ENCODE data around the gene PILRA. TPM values are rescaled to one million over a fixed set of nuclear protein-coding genes. Genes with fewer than 3 reads are reported as not detected.
A peak's percentile ranks its signal among the peaks of the same experiment; 100 is the strongest.
"Not testable (repeated sequence)": the region's sequence is repeated elsewhere in the genome, so short reads cannot be mapped to it uniquely, and the experiment has no call there.

The PILRA gene
- total and polyA plus RNA-seq, 4 experiments from 2014 or later: 0.32 to 5.8 (median 5.7) TPM; not detected in 1

GRCh38 chr7:100365998-100366367, 7.3 kb upstream of the PILRA start:
- Mint-ChIP-seq H3K4me3 (peak overlapping the region in 1 of 8 donors; percentile 20), H3K27ac (peak overlapping the region; percentile 60 to 86 (median 64)), H3K36me3 (peaks cover 21 to 35% of the 10 kb centered on the region in 2 donors), H3K4me1 (peaks cover 10 to 31% (median 19%) of the 10 kb centered on the region in 4 donors)
- H3K27me3 ChIP-seq (ENCODE audit: insufficient read depth, low read length); H3K27ac ChIP-seq (ENCODE audit: low read depth, low read length); H3K9me3 ChIP-seq (ENCODE audit: control insufficient read depth in 1 of 2, low read length in 2 of 2); H3K27me3 Mint-ChIP-seq; H3K9me3 Mint-ChIP-seq; POLR2A ChIA-PET (ENCODE audit: partially characterized antibody); H3K4me3 ChIP-seq (ENCODE audit: low read length in 2 of 2); DNase-seq; CTCF ChIA-PET (ENCODE audit: partially characterized antibody): not testable (repeated sequence)
- H3K36me3 ChIP-seq (ENCODE audit: insufficient read depth, low read length): peaks cover 11% of the 10 kb centered on the region
- intact Hi-C loops (cut with micrococcal nuclease): loop anchor here (5.0 kb wide), 1 partner anchor 41 kb away; no protein-coding TSS in a partner anchor
- H3K4me1 ChIP-seq (ENCODE audit: insufficient read depth, low read length): peaks cover 15% of the 10 kb centered on the region

GRCh38 chr7:100366411-100367250, 6.7 kb upstream of the PILRA start:
- DNase-seq: no peak
- Mint-ChIP-seq H3K9me3 (peaks cover 0 to 1% (median 0%) of the 10 kb centered on the region in 8 donors), H3K27me3 (no peaks in the 10 kb centered on the region), H3K4me3 (peak overlapping the region in 2 of 8 donors; percentile 20 to 64), H3K4me1 (peaks cover 10 to 31% (median 19%) of the 10 kb centered on the region in 4 donors), H3K36me3 (peaks cover 19 to 31% of the 10 kb centered on the region in 2 donors), H3K27ac (peak overlapping the region; percentile 62 to 86 (median 77))
- Histone ChIP-seq H3K4me1 (ENCODE audit: insufficient read depth, low read length) (peaks cover 15% of the 10 kb centered on the region), H3K27ac (ENCODE audit: low read depth, low read length) (no peak overlapping the region), H3K27me3 (ENCODE audit: insufficient read depth, low read length) (no peaks in the 10 kb centered on the region), H3K36me3 (ENCODE audit: insufficient read depth, low read length) (peaks cover 6% of the 10 kb centered on the region), H3K4me3 (ENCODE audit: low read length in 2 of 2) (no peak overlapping the region), H3K9me3 (ENCODE audit: control insufficient read depth in 1 of 2, low read length in 2 of 2) (no peaks in the 10 kb centered on the region)
- ChIA-PET CTCF (ENCODE audit: partially characterized antibody) (no interaction called here), POLR2A (ENCODE audit: partially characterized antibody) (no interaction called here)
- intact Hi-C loops (cut with micrococcal nuclease): loop anchor here (5.0 kb wide), 1 partner anchor 41 kb away; no protein-coding TSS in a partner anchor

DNA sequence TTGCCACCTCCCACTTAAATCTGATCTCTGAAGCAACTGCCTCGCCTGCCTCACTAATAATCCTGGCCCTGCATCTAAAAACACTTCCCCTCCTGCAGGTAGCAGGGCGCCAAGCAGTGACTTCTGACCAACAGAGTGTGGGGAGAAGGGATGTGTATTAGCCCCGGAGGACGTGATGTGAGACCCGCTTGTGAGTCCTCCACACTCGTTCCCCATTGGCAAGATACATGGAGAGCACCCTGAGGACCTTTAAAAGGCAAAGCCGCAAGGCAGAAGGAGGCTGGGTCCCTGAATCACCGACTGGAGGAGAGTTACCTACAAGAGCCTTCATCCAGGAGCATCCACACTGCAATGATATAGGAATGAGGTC, 6.1 kb upstream of the PILRA start:
- Histone ChIP-seq H3K36me3 (ENCODE audit: insufficient read depth, low read length) (no peaks in the 10 kb centered on the region), H3K27ac (ENCODE audit: low read depth, low read length) (no peak overlapping the region), H3K27me3 (ENCODE audit: insufficient read depth, low read length) (no peaks in the 10 kb centered on the region), H3K4me1 (ENCODE audit: insufficient read depth, low read length) (peaks cover 15% of the 10 kb centered on the region), H3K9me3 (ENCODE audit: control insufficient read depth in 1 of 2, low read length in 2 of 2) (no peaks in the 10 kb centered on the region), H3K4me3 (ENCODE audit: low read length in 2 of 2) (no peak overlapping the region)
- CTCF ChIA-PET (ENCODE audit: partially characterized antibody): no interaction called here
- H3K4me3 Mint-ChIP-seq: no peak overlapping the region
- no peaks in the 10 kb centered on the region for H3K27me3 Mint-ChIP-seq
- peaks cover 10 to 31% (median 19%) of the 10 kb centered on the region in 4 donors for H3K4me1 Mint-ChIP-seq
- peaks cover 13 to 25% of the 10 kb centered on the region in 2 donors for H3K36me3 Mint-ChIP-seq
- no peak for DNase-seq
- intact Hi-C loops (cut with micrococcal nuclease): loop anchor here (5.0 kb wide), 1 partner anchor 40 kb away; no protein-coding TSS in a partner anchor
- POLR2A ChIA-PET (ENCODE audit: partially characterized antibody): no interaction called here
- peaks cover 0 to 1% (median 0%) of the 10 kb centered on the region in 8 donors for H3K9me3 Mint-ChIP-seq
- peak overlapping the region in 3 of 7 donors; percentile 64 to 77 (median 70) for H3K27ac Mint-ChIP-seq

DNA sequence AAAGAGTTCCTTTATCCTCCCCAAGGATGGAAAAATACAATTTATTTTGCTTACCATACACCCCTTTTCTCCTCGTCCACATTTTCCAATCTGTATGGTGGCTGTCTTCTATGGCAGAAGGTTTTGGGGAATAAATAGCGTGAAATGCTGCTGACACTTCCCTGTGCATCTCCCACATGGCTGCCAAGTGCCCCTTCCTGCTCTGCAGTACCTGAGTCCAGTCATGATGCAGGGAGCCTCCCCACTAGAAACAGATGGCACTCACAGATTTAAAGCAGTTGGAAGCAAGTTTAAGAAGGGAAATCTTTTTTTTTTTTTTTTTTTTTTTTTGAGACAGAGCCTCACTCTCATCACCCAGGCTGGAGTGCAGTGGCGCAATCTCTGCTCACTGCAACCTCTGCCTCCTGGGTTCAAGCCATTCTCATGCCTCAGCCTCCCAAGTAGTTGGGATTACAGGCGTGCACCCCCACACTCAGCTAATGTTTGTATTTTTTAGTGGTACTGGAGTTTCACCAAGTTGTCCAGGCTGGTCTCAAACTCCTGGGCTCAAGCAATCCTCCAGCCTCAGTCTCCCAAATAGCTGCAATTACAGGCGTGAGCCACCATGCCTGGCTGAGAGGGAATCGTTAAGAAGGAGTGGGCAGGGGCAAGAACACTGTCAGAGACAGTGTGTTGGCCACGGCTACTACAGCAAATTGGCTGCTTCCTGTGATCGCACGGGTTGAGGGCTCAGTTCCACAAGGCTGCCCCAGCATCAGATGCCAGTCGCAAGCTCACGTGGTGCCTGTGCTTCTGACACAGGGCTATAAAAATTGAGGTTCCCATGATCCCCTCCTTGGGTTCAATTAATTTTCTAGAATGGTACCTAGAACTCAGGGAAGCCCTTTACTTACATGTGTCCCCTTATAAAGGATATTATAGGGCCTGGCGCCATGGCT, 5.3 kb upstream of the PILRA start:
- Histone ChIP-seq H3K27ac (ENCODE audit: low read depth, low read length) (no peak overlapping the region), H3K9me3 (ENCODE audit: control insufficient read depth in 1 of 2, low read length in 2 of 2) (no peaks in the 10 kb centered on the region), H3K27me3 (ENCODE audit: insufficient read depth, low read length) (no peaks in the 10 kb centered on the region), H3K4me1 (ENCODE audit: insufficient read depth, low read length) (peaks cover 15% of the 10 kb centered on the region), H3K36me3 (ENCODE audit: insufficient read depth, low read length) (no peaks in the 10 kb centered on the region), H3K4me3 (ENCODE audit: low read length in 2 of 2) (no peak overlapping the region)
- Mint-ChIP-seq H3K27me3 (no peaks in the 10 kb centered on the region), H3K4me3 (no peak overlapping the region), H3K36me3 (peaks cover 11 to 23% of the 10 kb centered on the region in 2 donors), H3K27ac (peak overlapping the region in 5 of 7 donors; percentile 15 to 77 (median 64)), H3K9me3 (peaks cover 0 to 1% (median 0%) of the 10 kb centered on the region in 8 donors), H3K4me1 (peaks cover 10 to 31% (median 21%) of the 10 kb centered on the region in 4 donors)
- POLR2A ChIA-PET (ENCODE audit: partially characterized antibody): no interaction called here
- intact Hi-C loops (cut with micrococcal nuclease): loop anchor here (5.0 kb wide), 1 partner anchor 39 kb away; no protein-coding TSS in a partner anchor
- no peak for DNase-seq
- CTCF ChIA-PET (ENCODE audit: partially characterized antibody): no interaction called here

- no peaks in the 10 kb centered on the region for H3K9me3 ChIP-seq (ENCODE audit: control insufficient read depth in 1 of 2, low read length in 2 of 2)
- Mint-ChIP-seq H3K9me3 (peaks cover 0 to 1% (median 0%) of the 10 kb centered on the region in 8 donors), H3K4me1 (peaks cover 10 to 30% (median 21%) of the 10 kb centered on the region in 4 donors), H3K36me3 (peaks cover 6 to 17% of the 10 kb centered on the region in 2 donors), H3K27me3 (no peaks in the 10 kb centered on the region), H3K4me3 (no peak overlapping the region), H3K27ac (peak overlapping the region in 1 of 7 donors; percentile 64)
- no peaks in the 10 kb centered on the region for H3K27me3 ChIP-seq (ENCODE audit: insufficient read depth, low read length)
- POLR2A ChIA-PET (ENCODE audit: partially characterized antibody): no interaction called here
- intact Hi-C loops (cut with micrococcal nuclease): loop anchor here (5.0 kb wide), 1 partner anchor 38 kb away; no protein-coding TSS in a partner anchor
- no peaks in the 10 kb centered on the region for H3K36me3 ChIP-seq (ENCODE audit: insufficient read depth, low read length)
- H3K4me1 ChIP-seq (ENCODE audit: insufficient read depth, low read length): peaks cover 15% of the 10 kb centered on the region
- DNase-seq: no peak
- H3K27ac ChIP-seq (ENCODE audit: low read depth, low read length): no peak overlapping the region
- no peak overlapping the region for H3K4me3 ChIP-seq (ENCODE audit: low read length in 2 of 2)
- CTCF ChIA-PET (ENCODE audit: partially characterized antibody): no interaction called here
Measured at GRCh38 chr7:100369105-100369504, 4.2 kb upstream of the PILRA start.

GRCh38 chr7:100370303-100370702, 3.0 kb upstream of the PILRA start:
- POLR2A ChIA-PET (ENCODE audit: partially characterized antibody): no interaction called here
- Mint-ChIP-seq H3K27me3 (no peaks in the 10 kb centered on the region), H3K4me3 (no peak overlapping the region), H3K27ac (peak overlapping the region in 3 of 7 donors; percentile 27 to 76 (median 48)), H3K4me1 (peaks cover 9 to 27% (median 16%) of the 10 kb centered on the region in 4 donors), H3K36me3 (peaks cover 3 to 9% of the 10 kb centered on the region in 2 donors), H3K9me3 (peaks cover 0 to 1% (median 0%) of the 10 kb centered on the region in 8 donors)
- DNase-seq: no peak
- Histone ChIP-seq H3K4me1 (ENCODE audit: insufficient read depth, low read length) (peaks cover 13% of the 10 kb centered on the region), H3K4me3 (ENCODE audit: low read length in 2 of 2) (no peak overlapping the region), H3K27ac (ENCODE audit: low read depth, low read length) (no peak overlapping the region), H3K9me3 (ENCODE audit: control insufficient read depth in 1 of 2, low read length in 2 of 2) (no peaks in the 10 kb centered on the region), H3K36me3 (ENCODE audit: insufficient read depth, low read length) (no peaks in the 10 kb centered on the region), H3K27me3 (ENCODE audit: insufficient read depth, low read length) (no peaks in the 10 kb centered on the region)
- CTCF ChIA-PET (ENCODE audit: partially characterized antibody): no interaction called here
- intact Hi-C loops (cut with micrococcal nuclease): no loop called here

- ChIA-PET CTCF (ENCODE audit: partially characterized antibody) (no interaction called here), POLR2A (ENCODE audit: partially characterized antibody) (no interaction called here)
- Mint-ChIP-seq H3K4me1 (peaks cover 9 to 22% (median 14%) of the 10 kb centered on the region in 4 donors), H3K36me3 (peaks cover 3 to 8% of the 10 kb centered on the region in 2 donors), H3K27ac (peak overlapping the region in 3 of 7 donors; percentile 19 to 65 (median 24)), H3K4me3 (no peak overlapping the region), H3K9me3 (peaks cover 0 to 1% (median 0%) of the 10 kb centered on the region in 8 donors), H3K27me3 (no peaks in the 10 kb centered on the region)
- no peak for DNase-seq
- Histone ChIP-seq H3K4me3 (ENCODE audit: low read length in 2 of 2) (no peak overlapping the region), H3K9me3 (ENCODE audit: control insufficient read depth in 1 of 2, low read length in 2 of 2) (no peaks in the 10 kb centered on the region), H3K36me3 (ENCODE audit: insufficient read depth, low read length) (no peaks in the 10 kb centered on the region), H3K27ac (ENCODE audit: low read depth, low read length) (no peak overlapping the region), H3K4me1 (ENCODE audit: insufficient read depth, low read length) (peaks cover 9% of the 10 kb centered on the region), H3K27me3 (ENCODE audit: insufficient read depth, low read length) (no peaks in the 10 kb centered on the region)
- intact Hi-C loops (cut with micrococcal nuclease): no loop called here
Measured at GRCh38 chr7:100370746-100371145, 2.5 kb upstream of the PILRA start.

Measured in CD4-positive, alpha-beta memory T cell (primary cell).